SU-DHL-6 (cell line): ENCODE data around the gene CDK5R1.

Source experiments
- H2AFZ ChIP-seq: fragments of 200-600 bp; sonication (generic); 2 replicates; pipeline ENCODE4 v1.6.1; 2014; ENCODE audit warnings: low read depth, mild to moderate bottlenecking, moderate library complexity, mixed read lengths, antibody characterized with exemption, low read length; ENCODE audit not compliant: severe bottlenecking
- H3F3A ChIP-seq: fragments of 200-600 bp; shearing (Covaris generic); 2 replicates; pipeline ENCODE4 v1.6.0; 2016; ENCODE audit warnings: antibody characterized with exemption, mild to moderate bottlenecking; ENCODE audit not compliant: insufficient read depth
- H3K27ac ChIP-seq: fragments of 200-600 bp; sonication (generic); 2 replicates; pipeline ENCODE4 v1.5.1; 2016; ENCODE audit warnings: low read depth, mild to moderate bottlenecking, low read length, moderate library complexity, mixed read lengths
- H3K27me3 ChIP-seq: fragments of 200-600 bp; sonication (generic), shearing (Covaris generic); 2 replicates; pipeline ENCODE4 v1.6.0; 2014; ENCODE audit warnings: mild to moderate bottlenecking, low read length
- H3K36me3 ChIP-seq: fragments of 200-600 bp; sonication (generic); 2 replicates; pipeline ENCODE4 v1.6.1; 2014; ENCODE audit warnings: mild to moderate bottlenecking, low read length, mixed read lengths
- H3K4me2 ChIP-seq: fragments of 300-600, 200-600 bp; shearing (Covaris generic), sonication (generic); 2 replicates; pipeline ENCODE4 v1.6.0; 2014; ENCODE audit warnings: low read length, low read depth, mild to moderate bottlenecking; ENCODE audit not compliant: poor library complexity, severe bottlenecking
- H3K4me3 ChIP-seq: fragments of 200-600 bp; sonication (generic); 2 replicates; pipeline ENCODE4 v1.5.1; 2014; ENCODE audit warnings: antibody characterized with exemption, low read length, mild to moderate bottlenecking, mixed read lengths; ENCODE audit not compliant: insufficient read depth, poor library complexity, severe bottlenecking
- H3K79me2 ChIP-seq: fragments of 200-600 bp; sonication (generic); 2 replicates; pipeline ENCODE4 v1.6.1; 2014; ENCODE audit warnings: mild to moderate bottlenecking, low read length, moderate library complexity; ENCODE audit not compliant: insufficient read depth
- H3K9ac ChIP-seq: fragments of 200-600 bp; sonication (generic); 2 replicates; pipeline ENCODE4 v1.7.0; 2014; ENCODE audit warnings: mild to moderate bottlenecking, low read length
- H3K9me2 ChIP-seq: fragments of 200-600 bp; sonication (generic); replicated peaks from 2 replicates; pipeline ENCODE4 v1.6.1; 2014; ENCODE audit warnings: low read length; ENCODE audit not compliant: insufficient read depth
- H3K9me3 ChIP-seq: fragments of 200-600 bp; sonication (generic); 2 replicates; pipeline ENCODE4 v1.6.1; 2014; ENCODE audit warnings: low read length, mixed read lengths; ENCODE audit not compliant: insufficient read depth
- H4K20me1 ChIP-seq: fragments of 200-600 bp; sonication (generic); 2 replicates; pipeline ENCODE4 v1.6.1; 2014; ENCODE audit warnings: low read depth, mild to moderate bottlenecking, antibody characterized with exemption, low read length, moderate library complexity, mixed read lengths
- CTCF ChIP-seq: fragments of 200-600 bp; sonication (generic); IDR thresholded peaks from one replicate; pipeline ENCODE4 v1.5.1; 2017; ENCODE audit warnings: antibody characterized with exemption, mild to moderate bottlenecking, low read length, moderate library complexity; ENCODE audit not compliant: insufficient read depth, poor library complexity, severe bottlenecking
- EZH2phosphoT487 ChIP-seq: fragments of 200-600 bp; sonication (generic), shearing (Covaris generic); conservative IDR thresholded peaks from 2 replicates; pipeline ENCODE4 v1.6.1; 2018; ENCODE audit warnings: mild to moderate bottlenecking, antibody characterized with exemption, low read length, moderate library complexity, mixed read lengths

Gene CDK5R1

DNA sequence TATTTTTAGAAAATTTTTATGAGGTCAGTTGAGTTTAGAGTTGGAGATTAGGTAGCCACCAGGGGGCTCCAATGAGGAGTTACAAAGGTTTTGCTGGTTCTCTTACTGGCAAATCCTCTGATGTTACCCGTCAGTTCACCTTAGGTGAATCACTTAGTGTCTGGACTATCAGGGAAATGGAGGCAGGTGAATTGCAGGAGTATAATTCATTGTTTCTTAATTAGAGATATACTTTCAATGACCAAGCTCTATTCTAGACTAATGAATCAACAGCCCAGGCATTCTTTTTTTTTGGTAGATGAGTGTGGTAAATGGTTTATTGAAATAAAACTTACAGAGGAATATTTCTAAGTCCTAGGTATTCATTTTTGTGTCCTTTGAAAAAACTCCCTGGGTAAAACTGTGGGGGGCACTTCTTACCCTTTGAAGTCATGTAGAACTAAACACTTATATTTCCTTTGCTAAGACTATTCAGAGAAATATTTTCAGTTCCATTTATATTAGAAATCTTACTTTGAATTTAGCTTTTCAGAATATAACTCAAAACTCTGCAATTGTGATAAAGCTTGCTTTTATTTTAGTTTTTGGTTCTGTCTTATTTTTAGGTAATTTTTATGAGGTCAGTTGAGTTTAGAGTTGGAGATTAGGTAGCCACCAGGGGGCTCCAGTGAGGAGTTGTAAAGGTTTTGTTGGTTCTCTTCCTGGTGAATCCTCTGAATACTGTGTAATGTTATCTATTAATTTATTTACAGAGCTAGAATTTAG, 24.8 kb upstream of the CDK5R1 start:
- Histone ChIP-seq H2AFZ (no peak overlapping the region), H3K27ac (no peak overlapping the region), H3K9ac (no peak overlapping the region), H3K27me3 (no peaks in the 10 kb centered on the region), H3F3A (peaks cover 6% of the 10 kb centered on the region), H3K9me3 (no peaks in the 10 kb centered on the region), H3K4me3 (no peak overlapping the region), H3K4me2 (no peak overlapping the region), H3K79me2 (peaks cover 16% of the 10 kb centered on the region; the same call in 1 of the 2 replicates), H4K20me1 (peaks cover 3% of the 10 kb centered on the region; the same call in 1 of the 2 replicates), H3K36me3 (peaks cover 21% of the 10 kb centered on the region), H3K9me2 (no peaks in the 10 kb centered on the region)
- TF ChIP-seq EZH2phosphoT487: no peak
- TF ChIP-seq CTCF: peak; percentile 48

DNA sequence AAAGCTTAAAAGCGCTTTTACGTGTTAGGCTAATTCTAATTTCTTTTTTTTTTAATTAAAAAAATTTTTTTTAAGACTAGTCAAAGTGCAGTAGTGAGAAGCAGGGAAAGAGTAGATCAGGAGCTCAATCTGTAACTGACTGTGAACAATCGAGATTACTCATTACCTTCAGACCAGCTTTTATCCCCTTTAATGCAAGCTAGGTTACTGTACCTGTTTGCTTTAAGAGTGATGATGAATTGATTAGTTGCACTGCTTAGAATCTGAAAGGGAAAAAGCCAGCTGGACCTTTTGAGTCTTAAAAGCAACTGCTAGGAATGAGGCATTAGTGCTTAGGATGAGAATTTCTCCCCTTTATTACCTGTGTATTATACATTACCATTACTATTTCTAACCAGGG, 23.5 kb upstream of the CDK5R1 start:
- peaks cover 30% of the 10 kb centered on the region for H3K36me3 ChIP-seq

GRCh38 chr17:32464374-32464773, 22.4 kb upstream of the CDK5R1 start:
- H2AFZ ChIP-seq: no peak overlapping the region
- H3F3A ChIP-seq: peaks cover 6% of the 10 kb centered on the region
- H4K20me1 ChIP-seq: 0 out of 2 replicates have a peak, but pooled peaks cover 3% of the 10 kb centered on the region
- no peaks in the 10 kb centered on the region for H3K9me3 ChIP-seq
- H3K27ac ChIP-seq: no peak overlapping the region
- H3K4me3 ChIP-seq: no peak overlapping the region
- peaks cover 8% of the 10 kb centered on the region; the same call in 1 of the 2 replicates for H3K79me2 ChIP-seq
- H3K9ac ChIP-seq: no peak overlapping the region
- no peaks in the 10 kb centered on the region for H3K9me2 ChIP-seq
- H3K4me2 ChIP-seq: no peak overlapping the region
- H3K27me3 ChIP-seq: no peaks in the 10 kb centered on the region
- no peak for TF ChIP-seq CTCF
- no peak for TF ChIP-seq EZH2phosphoT487
- peaks cover 34% of the 10 kb centered on the region for H3K36me3 ChIP-seq

More for the DNA sequence above, 23.5 kb upstream of the CDK5R1 start:
- Histone ChIP-seq H3K79me2 (peaks cover 11% of the 10 kb centered on the region; the same call in 1 of the 2 replicates), H3K4me2 (no peak overlapping the region), H3K27ac (no peak overlapping the region), H3K9me3 (no peaks in the 10 kb centered on the region), H3K4me3 (no peak overlapping the region), H3K27me3 (no peaks in the 10 kb centered on the region), H3K9ac (no peak overlapping the region), H3F3A (peaks cover 6% of the 10 kb centered on the region), H4K20me1 (peaks cover 3% of the 10 kb centered on the region; the same call in 1 of the 2 replicates), H2AFZ (no peak overlapping the region), H3K9me2 (no peaks in the 10 kb centered on the region)
- no peak for TF ChIP-seq CTCF
